NCI-H2107 treated with DMSO at 0.1 percent for 48 hours (cell line): ENCODE measurements around the gene LASP1.

Experiments used
- DNase-seq: peaks from one replicate; lab custom pipeline; 2025; ENCODE audit not compliant: unreplicated experiment; lab: John Stamatoyannopoulos, UW

The LASP1 gene

GRCh38 chr17:38868817-38869525 is 887 bp upstream of the LASP1 start:
- DNase-seq, result peak; percentile 64

- DNase-seq, result no peak
Measured at GRCh38 chr17:38870259-38871165, 654 bp downstream of the LASP1 start.

DNA sequence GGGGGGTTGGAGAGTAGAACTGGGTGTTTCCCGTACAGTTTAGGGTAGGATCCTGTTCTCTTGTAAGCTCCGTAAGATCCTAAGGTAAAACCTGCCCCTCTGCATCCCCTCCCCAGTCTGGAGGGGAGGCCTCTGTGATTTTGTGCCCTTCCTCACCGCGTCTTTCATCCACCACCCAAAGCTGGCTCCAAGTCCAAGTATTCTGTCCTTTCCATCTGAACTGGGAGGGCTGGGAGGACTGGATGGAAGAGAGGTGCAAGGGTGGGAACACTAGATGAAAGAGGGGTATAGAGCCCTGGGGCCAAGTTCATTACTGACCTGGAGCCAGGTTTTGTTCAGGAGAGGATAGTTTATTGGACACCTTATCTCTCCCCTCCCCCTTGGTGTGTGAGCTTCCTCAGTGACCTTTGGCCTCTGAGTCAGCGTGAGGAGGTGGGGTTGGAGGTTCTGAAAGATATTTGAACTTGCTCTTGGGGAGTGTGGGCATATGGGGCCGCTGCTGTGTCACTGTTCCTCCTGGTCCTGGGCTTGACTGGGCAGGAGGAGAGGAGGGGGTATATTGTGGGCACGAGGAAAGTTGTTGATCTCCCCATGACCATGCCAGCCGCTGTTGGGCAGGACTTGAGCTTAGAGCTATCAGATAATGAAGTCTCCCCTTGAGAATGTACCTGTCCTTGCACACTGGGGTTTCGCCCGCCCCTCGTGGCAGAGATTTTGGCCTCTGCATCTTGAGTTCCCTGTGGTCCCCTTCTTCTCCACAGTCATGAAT is 1.6 kb downstream of the LASP1 start:
- no peak for DNase-seq

DNA sequence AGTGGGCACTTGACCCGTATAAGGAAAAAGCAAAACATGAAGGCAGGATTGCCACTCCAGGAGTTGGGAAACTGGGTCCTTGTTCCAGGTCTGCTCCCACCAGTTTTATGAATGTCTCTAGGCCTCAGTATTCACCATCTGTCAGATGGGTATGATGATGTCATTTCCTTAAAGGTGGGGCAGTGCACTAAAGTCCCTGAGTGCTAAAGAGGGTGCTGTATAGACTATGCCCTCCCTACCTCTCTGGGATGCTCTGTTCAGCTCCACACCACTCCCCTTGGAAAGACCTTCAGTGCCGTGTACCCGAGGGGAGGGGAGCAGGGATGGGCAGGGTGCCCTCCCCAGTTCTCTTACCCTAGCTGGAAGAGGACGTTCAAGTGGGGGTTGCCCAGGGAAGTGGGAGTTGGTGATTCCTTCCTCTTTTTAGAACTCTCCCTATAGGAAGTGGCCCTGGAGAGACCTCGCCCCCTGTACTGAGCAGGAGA is 2.2 kb downstream of the LASP1 start:
- no peak for DNase-seq

- no peak for DNase-seq
Measured at GRCh38 chr17:38872671-38873385, 3.0 kb downstream of the LASP1 start.

DNA sequence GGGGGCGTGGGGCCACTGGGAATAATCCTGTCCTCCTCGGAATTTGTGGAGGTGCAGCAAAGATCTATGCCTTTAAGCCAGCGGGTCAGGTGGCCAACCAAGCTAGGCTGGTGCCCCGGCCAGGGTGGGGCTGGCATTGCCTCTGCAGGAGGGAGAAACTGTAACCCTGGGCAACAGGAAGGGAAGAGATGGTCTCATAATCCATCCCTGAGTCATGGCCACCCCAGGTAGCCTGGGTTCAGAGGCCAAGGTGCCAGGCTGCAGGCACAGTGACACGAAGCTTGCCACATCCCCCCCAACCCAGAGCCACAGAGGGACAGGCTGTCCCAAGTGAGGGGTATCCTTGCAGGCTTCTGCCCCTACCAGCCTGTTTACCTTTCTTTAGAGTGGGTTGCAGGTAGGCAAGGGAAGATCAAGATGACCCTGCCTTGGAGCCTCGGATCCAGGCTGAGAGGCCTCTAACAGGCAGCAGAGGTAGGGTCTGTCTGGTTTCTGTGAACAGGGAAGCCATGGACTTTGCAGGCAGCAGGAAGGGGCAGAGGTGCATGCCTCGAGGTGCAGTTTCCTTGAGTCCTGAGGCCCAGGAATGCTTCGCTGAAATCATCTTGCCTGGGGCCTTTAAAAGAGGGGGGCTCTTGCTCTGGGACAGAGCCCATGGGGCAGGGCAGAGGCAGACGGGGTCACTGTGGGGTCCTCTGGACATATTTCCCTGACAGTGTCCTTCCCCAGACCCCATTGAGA is 4.0 kb downstream of the LASP1 start:
- DNase-seq, result no peak

GRCh38 chr17:38874505-38875400 is 4.9 kb downstream of the LASP1 start:
- no peak for DNase-seq

DNA sequence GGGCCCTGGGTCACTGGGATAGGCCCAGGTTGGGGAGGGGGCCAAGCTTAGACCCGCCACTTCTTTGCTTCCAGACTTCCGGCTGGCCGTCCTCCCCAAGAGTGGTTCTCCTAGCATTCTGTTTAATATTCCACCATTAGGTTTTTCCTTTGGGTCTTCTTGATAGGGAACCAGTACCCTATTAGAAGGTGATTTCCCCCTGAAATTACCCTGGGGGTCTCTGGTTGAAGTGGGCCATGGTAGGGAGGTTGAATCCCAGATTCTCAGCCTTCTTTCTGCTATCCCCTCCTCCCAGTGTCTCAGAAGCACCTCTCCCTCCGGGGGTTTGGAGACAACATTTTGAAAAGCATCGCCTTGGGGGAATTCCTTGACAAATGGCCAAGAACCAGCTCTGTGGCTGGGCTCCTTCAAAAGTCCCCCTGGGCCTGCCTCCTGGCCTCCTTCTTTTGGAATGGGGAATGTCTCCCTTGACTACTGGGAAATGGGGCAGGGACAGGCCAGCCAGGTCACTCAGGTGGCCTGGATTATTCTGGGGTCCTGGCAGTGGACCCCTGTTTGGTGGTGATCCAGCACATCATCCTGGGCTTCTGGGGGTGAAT is 5.7 kb downstream of the LASP1 start:
- no peak for DNase-seq

- no peak for DNase-seq
Measured at GRCh38 chr17:38877130-38877851, 7.4 kb downstream of the LASP1 start.

DNA sequence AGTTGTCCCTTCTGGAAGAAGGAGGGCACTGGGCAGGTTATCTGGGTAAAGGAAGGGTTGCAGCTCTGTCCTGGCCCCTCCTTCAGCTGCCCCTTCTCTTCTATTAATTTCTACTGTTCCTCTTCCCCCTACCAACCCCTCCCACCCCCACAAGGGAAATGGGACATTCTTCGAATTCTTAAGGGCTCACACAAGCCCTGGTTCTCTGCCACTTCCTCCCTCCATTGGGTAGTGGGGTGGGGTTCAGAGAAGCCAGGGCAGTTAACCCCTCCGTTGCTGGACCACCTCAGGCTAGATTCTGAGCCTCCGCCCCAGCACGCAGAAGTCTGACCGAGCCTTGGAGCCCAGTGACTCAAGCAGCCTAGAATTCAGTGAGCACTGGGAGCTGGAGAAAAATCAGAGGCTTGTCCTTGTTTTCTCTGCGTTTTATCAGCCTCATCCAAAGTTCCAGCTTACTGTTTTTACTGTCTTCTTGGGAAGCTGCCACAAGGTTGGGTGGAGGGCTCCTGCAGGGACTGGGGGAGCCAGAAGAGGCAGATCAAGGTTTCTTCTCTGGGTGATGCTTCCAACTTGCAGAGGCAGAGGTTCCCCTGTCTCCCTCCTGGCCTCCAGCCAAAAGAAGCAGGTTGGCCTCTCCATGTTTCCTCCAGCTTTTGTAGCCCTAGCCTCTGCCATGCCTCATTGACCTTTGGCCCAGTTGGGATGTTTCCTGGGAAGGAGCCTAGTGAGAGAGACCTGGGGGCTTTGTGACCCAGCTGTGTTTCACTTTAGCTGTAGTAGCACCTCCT is 10.2 kb downstream of the LASP1 start:
- DNase-seq, result no peak

- no peak for DNase-seq
Measured at GRCh38 chr17:38881600-38882191, 11.8 kb downstream of the LASP1 start.

DNA sequence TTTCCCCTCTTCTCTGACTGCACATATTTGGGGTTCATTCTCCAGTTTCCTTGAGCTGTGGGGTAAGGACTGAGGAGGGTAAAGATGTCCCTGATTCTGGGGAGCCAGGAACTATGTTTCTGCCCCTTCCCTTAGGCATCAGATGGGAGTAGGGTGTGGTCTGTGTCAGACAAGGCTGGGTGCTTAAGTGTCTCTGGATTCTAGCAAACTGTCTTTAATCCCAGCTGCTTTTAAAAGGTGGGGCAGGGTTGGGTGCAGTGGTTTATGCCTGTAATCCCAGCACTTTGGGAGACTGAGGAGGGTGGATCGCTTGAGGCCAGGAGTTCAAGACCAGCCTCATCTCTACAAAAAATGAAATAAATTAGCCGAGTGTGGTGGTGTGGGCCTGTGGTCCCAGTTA is 13.0 kb downstream of the LASP1 start:
- DNase-seq, result no peak

GRCh38 chr17:38883592-38884526 is 14.0 kb downstream of the LASP1 start:
- DNase-seq, result no peak

GRCh38 chr17:38885044-38885727 is 15.3 kb downstream of the LASP1 start:
- no peak for DNase-seq
